ENCODE data around the gene GRID1.

GRID1 gene

DNA sequence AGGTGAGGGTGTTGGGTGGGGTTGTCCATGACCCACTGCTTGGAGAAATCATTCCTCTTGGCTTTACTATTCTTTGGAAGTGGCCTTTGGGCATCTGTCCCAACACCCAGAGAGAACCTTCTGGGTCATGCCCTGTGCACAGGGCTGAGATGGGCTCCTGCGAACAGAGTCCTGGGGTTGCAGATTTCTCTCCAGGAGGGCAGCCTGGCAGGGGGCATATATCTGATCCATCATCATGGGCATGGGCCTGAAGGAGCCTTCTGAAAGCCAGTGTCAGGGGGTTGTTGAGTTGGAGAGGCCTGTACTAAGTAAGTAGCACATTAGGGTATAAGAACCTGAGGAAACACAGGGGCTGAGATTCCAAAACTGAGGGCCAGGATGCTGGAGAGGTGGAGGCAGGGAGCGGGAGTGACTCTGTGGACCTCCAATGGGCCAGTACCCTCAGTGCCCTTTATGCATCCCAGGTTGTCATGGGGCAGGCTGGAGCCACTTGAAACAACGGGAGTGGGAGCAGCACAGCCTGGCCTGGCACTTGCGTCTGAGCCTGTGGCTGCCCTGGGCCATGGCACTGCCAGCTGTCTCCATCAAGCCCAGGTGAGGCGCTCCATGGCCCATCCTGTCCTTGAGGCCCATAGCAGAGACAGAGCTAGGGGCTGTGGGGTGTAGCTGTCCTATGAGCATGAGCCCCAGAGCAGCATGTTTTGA lies 203.7 kb downstream of the GRID1 start:
- no peak for DNase-seq

DNA sequence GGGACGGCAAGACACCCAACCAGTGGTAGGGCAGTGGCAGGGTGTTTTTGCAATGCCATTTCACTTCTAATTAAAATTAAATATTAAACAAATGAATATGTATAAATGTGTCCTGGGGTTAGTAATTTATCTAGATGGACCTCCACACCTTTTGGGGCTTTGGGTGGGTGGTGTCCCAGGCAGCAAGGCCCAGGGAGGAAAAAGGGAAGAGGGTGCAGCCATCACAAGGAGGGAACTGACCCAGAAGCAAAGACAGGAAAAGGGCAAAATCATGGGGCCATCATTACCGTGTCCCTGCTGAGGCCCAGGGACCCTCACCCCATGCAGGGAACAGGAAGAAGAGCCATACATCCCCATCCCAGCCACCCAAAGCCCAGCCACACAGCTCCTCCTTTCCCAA lies 204.6 kb downstream of the GRID1 start:
- no peak for DNase-seq

DNA sequence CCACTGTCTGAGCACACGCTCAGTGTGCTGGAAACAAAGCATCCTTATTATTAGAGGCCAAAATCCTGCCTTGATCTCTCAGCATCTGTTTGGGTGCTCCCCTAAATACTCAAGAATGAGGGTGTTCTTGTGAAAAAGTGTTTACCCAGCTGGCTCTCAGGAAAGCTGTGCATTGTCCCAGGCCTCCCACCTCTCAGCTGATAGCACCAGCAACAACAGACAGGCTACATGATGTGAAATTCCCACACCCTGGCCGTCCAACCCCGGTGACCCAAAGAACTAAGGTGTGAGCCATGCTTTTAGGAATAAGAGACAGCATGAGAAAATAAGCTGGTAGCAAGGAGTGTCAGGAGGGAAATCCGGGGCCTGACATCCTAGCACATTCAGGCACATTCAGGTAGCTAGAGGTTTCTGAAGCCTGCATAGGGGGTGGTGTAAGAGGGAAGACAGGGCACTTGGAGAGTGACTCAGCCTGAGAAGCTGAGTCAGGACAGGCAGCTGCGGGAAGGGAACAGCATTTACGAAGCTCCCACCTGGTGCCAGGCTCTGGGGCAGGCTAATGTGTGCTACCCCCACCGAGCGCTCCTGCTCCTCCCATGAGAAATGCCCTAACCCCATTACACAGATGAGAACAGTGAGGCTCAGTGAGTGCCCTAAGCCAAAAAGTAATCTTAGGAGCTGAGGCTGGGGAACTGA lies 205.6 kb downstream of the GRID1 start:
- DNase-seq = no peak

DNA sequence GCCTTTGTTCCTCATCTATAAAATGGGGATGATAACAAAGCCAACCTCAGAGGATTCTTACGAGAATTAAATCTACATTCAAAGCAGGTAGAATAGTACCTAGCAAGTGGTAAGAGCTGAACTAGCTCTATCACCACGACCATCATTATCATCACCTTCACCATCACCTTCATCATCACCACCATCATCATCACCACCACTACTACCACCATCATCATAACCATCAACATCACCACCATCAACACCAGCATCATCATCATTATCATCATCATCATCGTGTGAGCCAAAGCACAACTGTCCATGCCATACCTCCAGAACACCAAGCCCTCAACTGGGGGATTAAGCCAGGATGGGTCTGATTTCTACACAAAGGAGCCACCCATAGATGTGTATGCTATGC lies 206.8 kb downstream of the GRID1 start:
- no peak for DNase-seq

DNA sequence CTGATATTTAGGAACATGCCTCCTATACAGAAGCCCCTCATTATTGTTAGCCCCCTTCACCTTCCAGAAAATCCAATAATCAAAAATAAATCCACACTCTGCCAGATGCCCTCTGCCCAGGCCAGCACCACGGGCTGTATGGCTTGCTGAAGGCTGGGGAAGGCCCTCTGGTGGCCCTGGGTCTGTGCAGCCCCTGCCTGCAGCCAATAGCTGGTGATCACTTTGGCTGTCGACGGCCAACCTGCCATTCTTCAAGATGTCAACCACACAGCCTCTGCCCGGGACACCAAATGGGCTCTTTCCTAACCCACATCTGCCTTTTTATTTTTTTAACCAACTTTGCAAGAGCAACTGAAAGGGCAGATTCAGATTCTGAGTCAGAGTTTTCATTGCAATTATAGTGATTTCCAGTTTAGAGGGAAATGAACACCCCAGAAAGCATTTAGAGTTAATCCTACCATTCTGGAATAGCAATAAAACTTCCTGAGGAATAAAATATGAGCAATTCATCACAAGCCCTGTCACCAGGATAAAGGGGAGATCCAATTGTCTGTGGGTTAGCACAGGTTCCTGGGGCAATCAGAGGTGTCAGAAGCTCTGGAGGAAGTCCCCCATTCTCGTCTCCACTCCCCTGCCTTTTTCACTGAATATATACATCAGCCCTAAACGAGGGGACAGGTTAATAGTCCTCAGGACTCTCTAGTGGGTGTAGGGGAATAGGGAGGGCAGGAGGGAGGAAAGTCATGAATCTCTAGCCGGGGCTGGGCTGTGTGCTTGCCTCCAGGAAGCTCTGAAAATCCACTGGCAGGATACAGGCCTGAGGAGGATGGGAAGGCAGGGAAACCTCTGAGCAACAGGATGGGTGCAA lies 211.3 kb downstream of the GRID1 start:
- DNase-seq = no peak

DNA sequence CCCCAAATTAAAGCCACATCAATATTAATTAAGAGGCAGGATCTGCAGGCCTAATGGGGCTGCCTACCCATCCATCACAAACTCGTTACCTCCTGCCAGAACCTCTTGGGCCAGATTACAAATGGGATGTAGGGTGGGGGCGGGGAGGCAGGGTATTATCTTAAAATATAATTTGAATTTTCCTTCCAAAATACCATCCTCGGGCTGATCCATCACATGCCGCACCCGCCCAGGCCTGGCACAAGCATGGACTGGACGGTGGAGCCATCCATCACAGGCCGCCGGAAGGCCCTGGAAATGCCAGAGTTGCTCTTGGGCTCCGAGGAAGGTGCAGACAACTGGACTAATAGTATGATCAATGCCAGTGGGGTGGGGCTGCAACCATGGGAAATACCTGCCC lies 212.8 kb downstream of the GRID1 start:
- no peak for DNase-seq

DNA sequence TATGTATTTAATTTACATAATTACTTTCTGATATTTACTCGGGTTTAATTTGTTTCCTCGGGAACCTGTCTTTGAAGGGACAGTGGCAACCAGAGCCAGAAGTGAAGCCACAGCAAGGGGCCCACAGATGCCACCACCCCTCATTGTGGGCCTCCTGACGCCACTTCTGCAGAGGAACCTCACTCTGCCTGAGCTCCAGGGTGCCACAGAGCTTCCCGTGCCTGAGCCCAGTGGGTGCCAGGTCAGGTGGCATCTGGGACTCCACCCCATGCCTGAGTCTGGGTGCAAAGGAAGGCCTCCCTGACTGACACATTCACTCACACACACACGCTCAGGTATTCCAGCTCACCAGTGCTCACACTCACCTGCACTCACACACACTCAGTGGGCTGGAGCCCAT lies 213.7 kb downstream of the GRID1 start:
- no peak for DNase-seq

DNA sequence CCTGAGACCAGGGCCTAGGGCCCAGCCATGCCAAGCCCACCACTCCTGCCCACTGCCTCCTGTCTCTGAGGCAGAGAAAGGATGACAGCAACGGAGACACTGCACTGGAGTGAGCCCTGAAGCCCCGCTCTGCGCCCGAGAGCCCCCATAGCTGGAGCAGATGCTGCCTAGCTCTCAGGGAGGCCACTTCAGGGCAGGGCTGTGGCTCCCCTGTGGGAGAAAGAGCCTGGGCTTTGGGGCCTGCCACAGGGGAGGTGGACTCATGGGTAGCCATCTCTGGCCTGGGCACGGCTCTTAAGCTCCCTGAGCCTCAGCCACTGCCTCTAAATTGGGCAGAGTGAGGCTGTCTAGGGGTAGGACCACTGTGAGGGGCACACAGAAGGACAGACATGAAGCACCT lies 214.2 kb downstream of the GRID1 start:
- no peak for DNase-seq

DNA sequence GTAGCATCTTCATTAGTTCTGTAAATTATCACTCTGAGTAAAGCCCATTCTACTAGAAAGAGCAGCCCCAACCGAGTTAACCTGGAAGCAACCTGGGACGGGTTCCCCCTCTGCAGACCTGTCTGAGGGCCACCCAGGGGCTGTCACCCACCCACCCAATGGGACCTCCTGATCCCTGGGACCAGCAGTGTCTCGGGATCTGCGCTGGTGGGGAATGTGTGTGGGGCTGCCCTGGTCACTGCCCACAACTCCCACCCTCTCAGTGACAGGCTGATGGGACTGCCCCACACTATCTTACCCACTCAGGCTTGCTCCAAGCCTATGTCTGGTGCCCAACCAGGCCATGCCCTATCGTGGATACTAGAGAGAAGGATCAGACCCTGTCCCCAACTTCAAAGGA lies 215.0 kb downstream of the GRID1 start:
- no peak for DNase-seq

DNA sequence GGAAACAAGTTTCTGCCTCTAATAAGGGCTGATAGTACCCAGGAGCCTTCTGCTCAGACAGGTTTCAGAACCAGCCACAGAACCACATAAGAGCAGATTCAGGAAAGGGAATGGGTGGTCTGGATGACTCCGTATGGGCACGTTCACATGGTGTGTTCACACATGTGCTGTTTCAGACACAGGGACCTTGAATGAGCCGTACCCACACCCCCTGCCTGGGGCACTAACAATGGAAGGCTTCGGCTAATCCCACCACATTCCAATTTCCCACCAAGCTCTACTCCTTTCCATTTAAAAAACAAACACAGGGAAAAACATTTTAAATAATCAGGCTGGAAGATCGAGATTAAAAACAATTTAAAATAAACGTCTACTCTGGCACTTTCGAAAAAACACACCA lies 217.3 kb downstream of the GRID1 start:
- no peak for DNase-seq

DNA sequence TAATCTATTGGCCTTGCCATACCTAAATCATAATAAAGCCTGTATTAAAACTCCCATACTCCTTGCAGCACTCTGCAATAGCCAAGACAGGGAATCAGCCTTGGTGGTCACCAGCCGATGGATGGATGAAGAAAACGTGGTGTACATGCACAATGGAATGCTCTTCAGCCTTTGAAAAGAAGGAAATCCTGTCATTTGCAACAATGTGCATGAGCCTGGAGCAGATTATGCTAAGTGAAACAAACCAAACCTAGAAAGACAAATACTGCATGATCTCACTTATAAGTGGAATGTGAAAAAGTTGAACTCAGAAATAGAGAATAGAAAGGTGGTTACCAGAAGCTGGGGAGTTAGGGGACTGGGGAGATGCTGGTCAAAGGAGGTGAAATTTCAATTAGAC lies 218.5 kb downstream of the GRID1 start:
- no peak for DNase-seq

DNA sequence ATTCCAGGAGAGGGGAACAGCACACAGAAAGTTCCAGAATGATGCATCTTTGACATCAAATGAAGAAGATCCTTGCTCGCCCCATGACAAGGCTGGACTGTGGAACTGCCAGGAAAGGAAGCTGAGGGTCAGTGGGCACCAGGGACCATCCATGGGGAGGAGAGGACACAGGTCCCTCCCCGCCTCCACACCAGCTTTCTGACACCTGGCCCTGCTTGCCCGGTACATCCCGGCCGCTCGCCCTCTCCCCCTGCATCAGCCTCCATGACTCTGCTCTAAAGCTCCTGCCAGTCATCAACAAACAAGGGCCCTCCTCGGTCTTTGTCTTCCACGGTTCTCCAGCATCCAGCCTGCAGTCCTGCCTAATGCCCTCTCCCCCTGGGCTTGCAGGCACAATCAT lies 222.3 kb downstream of the GRID1 start:
- DNase-seq = no peak

DNA sequence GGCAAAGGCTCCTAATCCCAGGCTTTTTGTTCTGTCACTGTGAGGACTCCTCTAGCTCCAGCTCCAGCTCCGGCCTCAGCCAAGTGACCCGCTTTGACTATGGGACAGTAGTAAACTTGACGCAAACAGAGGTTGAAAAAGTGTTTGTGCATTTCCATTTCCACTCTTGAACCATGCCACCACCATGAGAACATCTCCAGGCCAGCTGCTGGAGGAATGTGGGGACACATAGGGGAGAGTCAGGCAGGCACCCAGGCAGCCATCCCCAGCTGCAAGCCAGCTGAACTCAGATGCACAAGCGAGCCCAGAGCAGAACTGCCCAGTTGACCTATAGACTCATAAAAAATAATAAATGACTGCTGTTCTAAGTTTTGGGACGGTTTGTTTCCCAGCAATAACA lies 224.7 kb downstream of the GRID1 start:
- DNase-seq = no peak

DNA sequence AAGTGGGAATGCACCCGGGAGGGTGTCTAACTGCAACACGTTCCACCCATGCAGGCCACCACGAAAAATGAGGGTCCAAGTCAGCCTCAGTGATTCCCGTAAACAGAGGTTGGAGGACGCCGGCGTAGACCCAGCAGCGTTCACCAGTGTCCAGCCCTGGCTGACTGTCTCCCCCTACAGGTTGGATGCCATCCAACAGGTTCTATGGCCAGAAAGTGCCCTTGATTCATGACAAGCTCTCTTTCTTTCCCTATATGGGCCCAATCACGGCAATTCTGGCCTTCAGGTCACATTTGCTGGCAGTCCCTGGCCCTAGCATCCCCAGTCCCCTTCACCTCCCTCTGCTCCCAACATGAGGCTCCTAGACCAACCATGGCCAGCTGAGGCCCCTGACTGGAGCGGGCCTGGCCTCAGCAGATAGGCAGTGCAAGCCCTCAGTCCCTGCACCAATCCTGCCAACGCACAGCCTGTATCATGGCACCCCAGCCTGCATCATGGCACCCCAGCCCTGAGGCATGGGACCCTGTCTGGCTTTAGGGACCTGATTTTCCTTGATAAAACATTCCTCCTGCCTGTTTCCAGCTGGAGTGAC lies 227.4 kb downstream of the GRID1 start:
- DNase-seq = no peak

DNA sequence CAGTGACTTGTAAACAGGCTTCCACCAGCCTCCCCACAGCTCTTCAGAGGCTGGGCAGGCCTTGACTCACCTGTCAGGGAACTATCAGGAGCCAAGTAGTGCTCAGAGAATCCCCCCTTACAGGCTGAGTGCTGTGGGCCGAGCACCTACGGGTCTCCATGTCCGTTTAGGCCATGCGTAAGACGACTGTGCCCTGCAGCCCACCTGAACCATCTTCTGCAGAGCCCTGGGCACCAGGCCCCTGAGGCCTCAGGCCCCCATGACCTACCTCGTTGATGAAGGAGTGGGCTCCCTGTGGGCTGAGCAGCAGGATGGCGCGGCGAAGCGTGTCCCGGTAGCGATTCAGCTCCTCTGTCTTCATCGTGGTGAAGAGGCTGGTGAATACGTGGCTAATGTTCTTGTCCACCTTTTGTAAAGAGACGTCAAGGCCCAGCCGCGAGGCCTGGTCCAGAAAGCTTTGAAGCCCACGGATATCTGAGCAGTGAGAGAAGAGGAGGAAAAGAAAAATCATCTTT lies 228.0 kb downstream of the GRID1 start:
- DNase-seq = no peak

DNA sequence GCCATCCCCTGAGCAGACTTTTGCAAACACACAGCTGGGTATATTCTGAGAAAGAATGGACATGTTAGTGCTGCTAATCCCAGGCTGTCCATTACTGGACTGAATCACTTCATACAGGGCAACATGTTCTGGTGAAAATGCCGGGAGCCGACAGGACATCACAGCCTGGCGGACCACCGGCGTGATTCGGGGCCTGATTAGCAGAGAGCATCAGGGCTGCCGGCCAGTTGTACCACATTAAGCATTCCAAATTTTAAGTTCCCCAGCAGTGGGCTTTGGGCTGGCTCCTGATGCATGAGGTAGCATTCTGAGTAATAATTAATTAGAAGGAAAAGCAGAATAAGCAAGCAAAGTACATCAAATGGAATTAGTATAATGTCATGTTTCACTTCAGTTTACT lies 229.0 kb downstream of the GRID1 start:
- DNase-seq = no peak

DNA sequence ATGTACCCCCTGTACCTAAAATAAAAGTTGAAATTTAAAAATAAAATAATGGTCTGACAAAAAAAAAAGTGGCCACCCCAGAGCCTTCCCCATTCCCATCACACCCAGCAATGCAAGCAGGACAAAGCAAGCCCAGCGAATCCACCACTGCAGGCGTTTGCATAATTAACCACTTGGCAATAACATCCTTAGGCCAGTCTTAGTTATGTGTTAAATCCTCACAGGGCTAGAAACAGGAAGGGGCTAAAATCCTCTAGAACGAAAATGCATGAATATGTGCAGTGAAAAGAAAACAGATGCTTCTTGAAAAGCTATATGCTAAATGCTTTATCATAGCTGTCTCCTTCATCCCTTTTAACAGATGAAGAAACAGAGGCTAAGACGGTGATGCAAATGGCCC lies 229.7 kb downstream of the GRID1 start:
- no peak for DNase-seq

DNA sequence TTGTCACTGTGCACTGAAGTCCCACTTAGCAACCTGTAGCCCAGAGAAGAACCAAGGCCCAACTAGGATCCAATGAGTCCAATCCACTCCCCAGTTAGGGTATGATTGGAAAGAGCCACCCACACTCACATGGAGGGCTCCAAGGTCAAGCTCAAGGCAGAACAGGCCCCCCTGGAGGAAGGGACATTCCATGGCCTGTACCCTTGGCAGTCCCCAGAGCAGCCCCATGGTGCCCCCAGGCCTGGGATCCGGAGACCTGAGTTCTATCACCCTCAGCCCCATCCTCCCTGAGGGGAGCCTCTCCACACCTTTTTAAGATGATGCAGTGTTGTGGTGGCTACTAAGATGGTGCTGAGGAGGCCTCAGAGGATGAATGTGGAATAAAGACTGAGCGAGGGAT lies 231.4 kb downstream of the GRID1 start:
- DNase-seq = no peak

DNA sequence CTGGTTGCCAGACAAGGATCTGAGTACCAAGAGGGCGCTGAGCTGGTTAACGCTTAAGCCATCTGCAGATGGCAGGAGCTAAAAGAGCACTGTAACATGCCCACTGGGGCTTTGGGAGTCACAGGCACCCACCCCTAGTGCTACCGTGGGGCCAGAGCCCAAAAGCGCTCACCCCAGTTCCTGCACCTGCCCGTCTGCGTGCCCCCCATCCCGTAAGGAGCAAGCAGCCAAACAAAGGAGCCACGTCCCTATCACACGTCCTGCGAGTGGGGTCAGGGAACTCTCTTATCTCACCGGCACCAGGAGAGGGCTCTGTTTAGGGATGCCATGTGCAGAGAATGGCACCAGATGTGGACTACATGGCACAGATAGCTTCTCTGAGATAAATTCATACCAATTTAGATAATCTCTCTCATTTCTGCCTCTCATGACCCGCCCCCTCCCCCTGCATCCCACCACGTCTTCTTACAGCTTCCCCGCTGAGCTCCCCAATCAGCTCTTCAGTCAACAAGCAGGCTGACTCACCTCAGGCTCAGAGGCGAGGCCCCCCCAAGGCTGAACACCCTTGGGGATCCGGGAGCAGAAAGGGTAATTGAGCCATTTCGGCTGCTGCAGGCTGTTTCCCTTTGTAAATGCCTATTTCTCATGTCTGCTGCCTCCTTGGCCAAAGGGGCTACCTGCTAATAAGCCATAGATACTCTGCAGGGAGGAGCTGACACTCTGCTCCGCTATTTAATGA lies 235.7 kb downstream of the GRID1 start:
- no peak for DNase-seq

DNA sequence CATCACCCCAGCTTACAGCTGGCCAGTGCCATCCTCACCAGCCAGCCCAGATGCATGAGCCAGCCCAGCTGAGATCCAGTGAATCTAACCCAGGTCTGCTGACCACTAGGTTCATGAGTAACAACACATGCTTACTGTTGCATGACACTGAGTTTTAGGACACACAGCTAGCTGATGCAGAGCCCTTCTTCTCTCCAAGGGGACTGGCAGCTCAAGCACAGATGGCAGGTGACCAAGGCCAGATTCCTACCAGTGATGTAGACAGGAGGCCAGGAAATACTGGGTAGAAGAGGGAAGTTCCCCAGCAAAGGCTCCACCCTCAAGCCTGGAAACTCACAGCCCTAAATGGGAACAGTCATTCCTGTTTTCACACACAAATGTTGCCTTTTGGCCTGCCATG lies 236.6 kb downstream of the GRID1 start:
- no peak for DNase-seq

DNA sequence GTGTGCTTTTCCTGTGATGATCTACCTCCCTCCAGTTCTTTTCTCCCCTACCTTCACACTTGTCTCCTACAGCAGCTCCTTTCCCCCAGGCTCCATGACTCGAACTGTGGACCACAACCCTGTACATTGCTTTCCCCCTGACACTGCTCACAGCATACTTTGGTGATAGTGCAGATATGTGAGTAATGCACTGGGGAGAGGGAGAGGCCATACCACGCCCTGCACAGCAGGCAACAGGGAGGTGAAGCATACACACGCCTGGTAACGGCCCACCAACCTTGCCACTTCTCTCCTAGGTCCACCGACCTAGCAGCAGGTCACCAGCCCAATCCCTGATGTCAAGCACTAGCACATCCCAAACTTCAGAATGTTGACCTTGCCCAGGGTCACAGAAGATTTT lies 238.2 kb downstream of the GRID1 start:
- no peak for DNase-seq

DNA sequence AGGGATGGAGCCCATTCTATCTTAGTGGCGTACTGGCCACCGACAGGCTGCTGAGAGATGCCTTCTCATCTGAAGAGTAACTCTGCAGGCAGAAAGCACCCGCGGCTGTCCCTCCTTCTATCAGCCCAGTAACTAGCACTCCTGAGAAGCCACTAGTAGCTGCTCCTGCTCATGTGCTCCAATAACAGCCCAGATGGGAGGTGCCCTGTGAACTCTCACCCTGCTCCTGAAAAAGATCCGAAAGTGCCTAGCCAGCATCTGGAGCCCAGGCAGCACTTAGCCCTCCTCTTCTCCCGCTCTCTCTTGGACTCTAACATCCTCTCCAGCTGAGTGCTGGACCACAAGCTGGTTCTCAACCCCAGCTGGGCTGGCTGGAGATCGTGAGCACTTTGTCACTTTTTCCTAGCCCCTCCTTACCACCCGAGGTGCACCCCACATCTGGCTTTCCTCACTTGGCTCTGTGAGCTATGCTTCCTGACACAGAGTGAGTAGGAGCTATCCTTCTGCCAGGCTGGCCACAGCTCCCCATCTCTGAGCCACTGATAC lies 239.2 kb downstream of the GRID1 start:
- DNase-seq = no peak
